DOHH2 (cell line): ENCODE measurements around the gene TNS1.

ENCODE experiments used
- H3F3A ChIP-seq: fragments of 200-600 bp; sonication (generic), shearing (Covaris generic); 2 replicates; pipeline ENCODE4 v1.6.0; 2016; ENCODE audit warnings: antibody characterized with exemption, mild to moderate bottlenecking; ENCODE audit not compliant: control insufficient read depth, insufficient read depth
- H3K27ac ChIP-seq: fragments of 200-600 bp; sonication (generic); 2 replicates; pipeline ENCODE4 v1.5.1; 2014; ENCODE audit warnings: low read depth, mild to moderate bottlenecking, low read length, moderate library complexity
- H3K27me3 ChIP-seq: fragments of 200-600 bp; sonication (generic); 2 replicates; pipeline ENCODE4 v1.6.1; 2014; ENCODE audit warnings: mild to moderate bottlenecking, low read length, mixed read lengths; ENCODE audit not compliant: control insufficient read depth
- H3K36me3 ChIP-seq: fragments of 200-600 bp; sonication (generic); 2 replicates; pipeline ENCODE4 v1.6.1; 2014; ENCODE audit warnings: mild to moderate bottlenecking, low read length, moderate library complexity, mixed read lengths; ENCODE audit not compliant: control insufficient read depth
- H3K4me1 ChIP-seq: fragments of 200-600 bp; sonication (generic); 2 replicates; pipeline ENCODE4 v1.6.1; 2014; ENCODE audit warnings: mild to moderate bottlenecking, low read length, mixed read lengths; ENCODE audit not compliant: control insufficient read depth
- H3K4me2 ChIP-seq: fragments of 200-600 bp; sonication (generic); 2 replicates; pipeline ENCODE4 v1.6.0; 2014; ENCODE audit warnings: mild to moderate bottlenecking, low read length, moderate library complexity
- H3K4me3 ChIP-seq: fragments of 200-600 bp; sonication (generic); 2 replicates; pipeline ENCODE4 v1.5.1; 2014; ENCODE audit warnings: mild to moderate bottlenecking, low read length, mixed read lengths
- H3K79me2 ChIP-seq: fragments of 200-600 bp; sonication (generic); 2 replicates; pipeline ENCODE4 v1.6.1; 2014; ENCODE audit warnings: mild to moderate bottlenecking, low read length, mixed read lengths; ENCODE audit not compliant: control insufficient read depth
- H3K9me2 ChIP-seq: fragments of 200-600 bp; sonication (generic); replicated peaks from 2 replicates; pipeline ENCODE4 v1.6.1; 2014; ENCODE audit warnings: mild to moderate bottlenecking, low read length, mixed read lengths; ENCODE audit not compliant: control insufficient read depth
- H3K9me3 ChIP-seq: fragments of 200-600 bp; sonication (generic); 2 replicates; pipeline ENCODE4 v1.6.1; 2014; ENCODE audit warnings: antibody characterized with exemption, low read length, mixed read lengths; ENCODE audit not compliant: control insufficient read depth, insufficient read depth
- H4K20me1 ChIP-seq: fragments of 200-600 bp; sonication (generic); 2 replicates; pipeline ENCODE4 v1.6.0; 2014; ENCODE audit warnings: low read depth, mild to moderate bottlenecking, antibody characterized with exemption, low read length, moderate library complexity; ENCODE audit not compliant: control insufficient read depth, insufficient read depth
- CTCF ChIP-seq: fragments of 200-600 bp; sonication (generic); IDR thresholded peaks from one replicate; pipeline ENCODE4 v1.5.1; 2014; ENCODE audit warnings: antibody characterized with exemption, mild to moderate bottlenecking, low read depth, low read length; ENCODE audit not compliant: poor library complexity, severe bottlenecking
- EZH2phosphoT487 ChIP-seq: fragments of 200-600 bp; sonication (generic); IDR thresholded peaks from 2 replicates; pipeline ENCODE4 v1.6.1; 2017; ENCODE audit warnings: borderline replicate concordance, mild to moderate bottlenecking, antibody characterized with exemption, low read length, moderate library complexity, mixed read lengths

The TNS1 gene

GRCh38 chr2:217801115-217801531, 201.7 kb downstream of the TNS1 start:
- Histone ChIP-seq H3K4me1 (peaks cover 10% of the 10 kb centered on the region), H3K79me2 (no peaks in the 10 kb centered on the region), H3K9me3 (no peaks in the 10 kb centered on the region), H4K20me1 (no peaks in the 10 kb centered on the region), H3K4me3 (no peak overlapping the region), H3K4me2 (no peak overlapping the region), H3F3A (no peaks in the 10 kb centered on the region), H3K27ac (no peak overlapping the region), H3K9me2 (no peaks in the 10 kb centered on the region), H3K36me3 (no peaks in the 10 kb centered on the region), H3K27me3 (no peaks in the 10 kb centered on the region)
- TF ChIP-seq EZH2phosphoT487 (no peak), CTCF (no peak)

GRCh38 chr2:217800433-217801114, 202.2 kb downstream of the TNS1 start:
- Histone ChIP-seq H3K4me1 (peaks cover 10% of the 10 kb centered on the region), H3F3A (no peaks in the 10 kb centered on the region), H3K27ac (no peak overlapping the region), H3K79me2 (no peaks in the 10 kb centered on the region), H3K4me3 (no peak overlapping the region), H3K4me2 (no peak overlapping the region), H3K9me2 (no peaks in the 10 kb centered on the region), H3K9me3 (no peaks in the 10 kb centered on the region), H3K27me3 (no peaks in the 10 kb centered on the region), H3K36me3 (no peaks in the 10 kb centered on the region), H4K20me1 (no peaks in the 10 kb centered on the region)
- no peak for TF ChIP-seq CTCF
- no peak for TF ChIP-seq EZH2phosphoT487

- Histone ChIP-seq H3K4me2 (no peak overlapping the region), H3K9me2 (no peaks in the 10 kb centered on the region), H3K79me2 (no peaks in the 10 kb centered on the region), H3K27ac (no peak overlapping the region), H3K36me3 (no peaks in the 10 kb centered on the region), H3K9me3 (no peaks in the 10 kb centered on the region), H3K27me3 (no peaks in the 10 kb centered on the region), H4K20me1 (no peaks in the 10 kb centered on the region), H3K4me3 (no peak overlapping the region), H3F3A (no peaks in the 10 kb centered on the region), H3K4me1 (peaks cover 10% of the 10 kb centered on the region)
- TF ChIP-seq EZH2phosphoT487 = no peak
- no peak for TF ChIP-seq CTCF
These were observed 203.0 kb downstream of the TNS1 start for GRCh38 chr2:217799563-217800432.
